Body of pancreas (tissue), 4 donors: ENCODE results near the gene TMEM245.

ENCODE experiments used
- POLR2A ChIP-seq, 3 donors: fragments of 450-650 bp; IDR thresholded peaks; one replicate each; pipeline ENCODE4 v1.6.1; 2016; ENCODE audit warnings: antibody characterized with exemption in 3 of 3, mild to moderate bottlenecking in 2 of 3
- TF ChIP-seq, protein P1 (sequence below), 7 experiments: fragments of 450-650 bp in 4 of 7; fragments of 200-600 bp in 3 of 7; sonication (generic) in 3 of 7; IDR thresholded peaks; one replicate each; pipeline ENCODE4 v1.5.1; 2016 to 2019; ENCODE audit warnings: antibody characterized with exemption in 7 of 7

DNA sequence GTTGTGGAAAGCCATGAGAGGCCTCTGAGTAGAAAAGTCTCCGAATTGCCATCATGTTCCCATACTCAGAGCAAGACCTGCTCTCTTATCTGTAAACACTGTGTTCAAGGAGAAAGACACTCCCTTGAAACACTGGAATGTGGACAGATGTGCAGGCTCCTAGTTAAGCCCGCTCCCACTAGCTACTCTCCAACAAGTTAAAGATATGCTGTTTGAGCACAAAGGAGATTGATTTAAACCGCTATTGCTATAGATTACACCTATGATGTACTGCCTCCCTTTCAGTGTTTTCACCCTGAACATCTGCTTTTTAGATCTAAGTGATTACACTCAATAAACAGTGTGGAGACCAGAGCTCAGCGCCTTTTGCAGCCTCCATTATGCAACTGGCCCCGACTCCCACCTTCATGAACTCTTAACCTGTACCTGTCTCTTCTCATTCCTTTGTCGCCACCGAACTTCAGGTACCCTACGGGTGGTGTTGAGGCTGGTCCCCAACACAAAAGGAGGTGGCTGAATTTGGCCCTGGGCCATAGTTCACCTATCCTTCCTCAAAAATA is 47.5 kb downstream of the TMEM245 start:
- TF ChIP-seq, protein P1, sequence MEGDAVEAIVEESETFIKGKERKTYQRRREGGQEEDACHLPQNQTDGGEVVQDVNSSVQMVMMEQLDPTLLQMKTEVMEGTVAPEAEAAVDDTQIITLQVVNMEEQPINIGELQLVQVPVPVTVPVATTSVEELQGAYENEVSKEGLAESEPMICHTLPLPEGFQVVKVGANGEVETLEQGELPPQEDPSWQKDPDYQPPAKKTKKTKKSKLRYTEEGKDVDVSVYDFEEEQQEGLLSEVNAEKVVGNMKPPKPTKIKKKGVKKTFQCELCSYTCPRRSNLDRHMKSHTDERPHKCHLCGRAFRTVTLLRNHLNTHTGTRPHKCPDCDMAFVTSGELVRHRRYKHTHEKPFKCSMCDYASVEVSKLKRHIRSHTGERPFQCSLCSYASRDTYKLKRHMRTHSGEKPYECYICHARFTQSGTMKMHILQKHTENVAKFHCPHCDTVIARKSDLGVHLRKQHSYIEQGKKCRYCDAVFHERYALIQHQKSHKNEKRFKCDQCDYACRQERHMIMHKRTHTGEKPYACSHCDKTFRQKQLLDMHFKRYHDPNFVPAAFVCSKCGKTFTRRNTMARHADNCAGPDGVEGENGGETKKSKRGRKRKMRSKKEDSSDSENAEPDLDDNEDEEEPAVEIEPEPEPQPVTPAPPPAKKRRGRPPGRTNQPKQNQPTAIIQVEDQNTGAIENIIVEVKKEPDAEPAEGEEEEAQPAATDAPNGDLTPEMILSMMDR (IDR thresholded peaks at IDR 0.05): no peak
- TF ChIP-seq POLR2A (IDR thresholded peaks at IDR 0.05): no peak
